ENCODE measurements around the gene NAA25.

GRCh38 chr12:112049351-112049750 is 59.2 kb downstream of the NAA25 start:
- TF ChIP-seq CTCF (IDR thresholded peaks at IDR 0.05) (no peak), POLR2AphosphoS5 (IDR thresholded peaks at IDR 0.05; ENCODE audit: insufficient read depth in 1 of 2, low read depth in 1 of 2) (no peak), POLR2A (IDR thresholded peaks at IDR 0.05) (no peak)

Data from vagina (tissue), 2 donors.